HepG2 (cell line): Measurements from ENCODE around the gene SPI1.

Source experiments
- MYC ChIP-seq: sonication (generic); formaldehyde crosslinking; IDR thresholded peaks from 2 replicates; pipeline ENCODE4 v1.9.0; 2021; ENCODE audit warnings: missing genetic modification reagents, borderline replicate concordance
- TF ChIP-seq, protein P1 (sequence below): sonication (generic); formaldehyde crosslinking; IDR thresholded peaks from 2 replicates; pipeline ENCODE4 v1.8.0; 2022; ENCODE audit warnings: missing genetic modification reagents, mild to moderate bottlenecking, borderline replicate concordance
- TF ChIP-seq, protein P2 (sequence below): sonication (generic); formaldehyde crosslinking; IDR thresholded peaks from 2 replicates; pipeline ENCODE4 v1.5.0; 2020; ENCODE audit warnings: mild to moderate bottlenecking, missing genetic modification reagents, moderate library complexity
- TF ChIP-seq, protein P3 (sequence below): IDR thresholded peaks from 2 replicates; pipeline ENCODE4 v1.6.1; 2012; ENCODE audit warnings: inconsistent platforms
- TF ChIP-seq, protein P4 (sequence below): sonication (generic); formaldehyde crosslinking; IDR thresholded peaks from 2 replicates; pipeline ENCODE4 v1.5.1; 2020; ENCODE audit warnings: mild to moderate bottlenecking, missing genetic modification reagents, moderate library complexity
- TF ChIP-seq, protein P5 (sequence below): sonication (generic); formaldehyde crosslinking; IDR thresholded peaks from 2 replicates; pipeline ENCODE4 v1.4.0; 2020; ENCODE audit warnings: missing genetic modification reagents

DNA sequence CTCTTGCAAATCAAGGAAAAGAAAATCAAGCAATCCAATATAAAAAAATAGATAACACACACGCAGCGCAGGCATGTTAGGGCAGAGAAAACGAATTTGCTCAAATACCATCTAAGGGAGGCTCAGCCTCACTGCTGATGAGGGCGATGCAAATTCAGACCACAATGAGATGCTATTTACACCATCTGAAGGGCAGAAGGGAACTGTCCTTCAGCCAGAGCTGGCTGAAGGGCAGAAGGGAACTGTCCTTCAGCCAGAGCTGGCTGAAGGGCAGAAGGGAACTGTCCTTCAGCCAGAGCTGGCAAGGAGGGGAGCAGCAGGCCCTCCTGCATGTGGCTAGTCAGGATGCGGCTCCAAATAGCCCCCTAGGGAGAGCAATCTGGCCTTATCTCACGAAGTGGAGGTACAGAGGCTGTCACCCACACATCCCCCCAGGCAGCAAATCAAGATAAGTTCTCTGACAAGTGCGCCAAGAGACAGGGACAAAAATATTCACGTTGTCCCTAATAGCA lies 22.5 kb upstream of the SPI1 start:
- TF ChIP-seq MYC = no peak
- TF ChIP-seq, protein P1, sequence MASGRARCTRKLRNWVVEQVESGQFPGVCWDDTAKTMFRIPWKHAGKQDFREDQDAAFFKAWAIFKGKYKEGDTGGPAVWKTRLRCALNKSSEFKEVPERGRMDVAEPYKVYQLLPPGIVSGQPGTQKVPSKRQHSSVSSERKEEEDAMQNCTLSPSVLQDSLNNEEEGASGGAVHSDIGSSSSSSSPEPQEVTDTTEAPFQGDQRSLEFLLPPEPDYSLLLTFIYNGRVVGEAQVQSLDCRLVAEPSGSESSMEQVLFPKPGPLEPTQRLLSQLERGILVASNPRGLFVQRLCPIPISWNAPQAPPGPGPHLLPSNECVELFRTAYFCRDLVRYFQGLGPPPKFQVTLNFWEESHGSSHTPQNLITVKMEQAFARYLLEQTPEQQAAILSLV (CRISPR knock-in tag) = no peak
- TF ChIP-seq, protein P2, sequence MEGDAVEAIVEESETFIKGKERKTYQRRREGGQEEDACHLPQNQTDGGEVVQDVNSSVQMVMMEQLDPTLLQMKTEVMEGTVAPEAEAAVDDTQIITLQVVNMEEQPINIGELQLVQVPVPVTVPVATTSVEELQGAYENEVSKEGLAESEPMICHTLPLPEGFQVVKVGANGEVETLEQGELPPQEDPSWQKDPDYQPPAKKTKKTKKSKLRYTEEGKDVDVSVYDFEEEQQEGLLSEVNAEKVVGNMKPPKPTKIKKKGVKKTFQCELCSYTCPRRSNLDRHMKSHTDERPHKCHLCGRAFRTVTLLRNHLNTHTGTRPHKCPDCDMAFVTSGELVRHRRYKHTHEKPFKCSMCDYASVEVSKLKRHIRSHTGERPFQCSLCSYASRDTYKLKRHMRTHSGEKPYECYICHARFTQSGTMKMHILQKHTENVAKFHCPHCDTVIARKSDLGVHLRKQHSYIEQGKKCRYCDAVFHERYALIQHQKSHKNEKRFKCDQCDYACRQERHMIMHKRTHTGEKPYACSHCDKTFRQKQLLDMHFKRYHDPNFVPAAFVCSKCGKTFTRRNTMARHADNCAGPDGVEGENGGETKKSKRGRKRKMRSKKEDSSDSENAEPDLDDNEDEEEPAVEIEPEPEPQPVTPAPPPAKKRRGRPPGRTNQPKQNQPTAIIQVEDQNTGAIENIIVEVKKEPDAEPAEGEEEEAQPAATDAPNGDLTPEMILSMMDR (CRISPR knock-in tag) = no peak
- TF ChIP-seq, protein P3, sequence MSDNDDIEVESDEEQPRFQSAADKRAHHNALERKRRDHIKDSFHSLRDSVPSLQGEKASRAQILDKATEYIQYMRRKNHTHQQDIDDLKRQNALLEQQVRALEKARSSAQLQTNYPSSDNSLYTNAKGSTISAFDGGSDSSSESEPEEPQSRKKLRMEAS = no peak
- TF ChIP-seq, protein P4, sequence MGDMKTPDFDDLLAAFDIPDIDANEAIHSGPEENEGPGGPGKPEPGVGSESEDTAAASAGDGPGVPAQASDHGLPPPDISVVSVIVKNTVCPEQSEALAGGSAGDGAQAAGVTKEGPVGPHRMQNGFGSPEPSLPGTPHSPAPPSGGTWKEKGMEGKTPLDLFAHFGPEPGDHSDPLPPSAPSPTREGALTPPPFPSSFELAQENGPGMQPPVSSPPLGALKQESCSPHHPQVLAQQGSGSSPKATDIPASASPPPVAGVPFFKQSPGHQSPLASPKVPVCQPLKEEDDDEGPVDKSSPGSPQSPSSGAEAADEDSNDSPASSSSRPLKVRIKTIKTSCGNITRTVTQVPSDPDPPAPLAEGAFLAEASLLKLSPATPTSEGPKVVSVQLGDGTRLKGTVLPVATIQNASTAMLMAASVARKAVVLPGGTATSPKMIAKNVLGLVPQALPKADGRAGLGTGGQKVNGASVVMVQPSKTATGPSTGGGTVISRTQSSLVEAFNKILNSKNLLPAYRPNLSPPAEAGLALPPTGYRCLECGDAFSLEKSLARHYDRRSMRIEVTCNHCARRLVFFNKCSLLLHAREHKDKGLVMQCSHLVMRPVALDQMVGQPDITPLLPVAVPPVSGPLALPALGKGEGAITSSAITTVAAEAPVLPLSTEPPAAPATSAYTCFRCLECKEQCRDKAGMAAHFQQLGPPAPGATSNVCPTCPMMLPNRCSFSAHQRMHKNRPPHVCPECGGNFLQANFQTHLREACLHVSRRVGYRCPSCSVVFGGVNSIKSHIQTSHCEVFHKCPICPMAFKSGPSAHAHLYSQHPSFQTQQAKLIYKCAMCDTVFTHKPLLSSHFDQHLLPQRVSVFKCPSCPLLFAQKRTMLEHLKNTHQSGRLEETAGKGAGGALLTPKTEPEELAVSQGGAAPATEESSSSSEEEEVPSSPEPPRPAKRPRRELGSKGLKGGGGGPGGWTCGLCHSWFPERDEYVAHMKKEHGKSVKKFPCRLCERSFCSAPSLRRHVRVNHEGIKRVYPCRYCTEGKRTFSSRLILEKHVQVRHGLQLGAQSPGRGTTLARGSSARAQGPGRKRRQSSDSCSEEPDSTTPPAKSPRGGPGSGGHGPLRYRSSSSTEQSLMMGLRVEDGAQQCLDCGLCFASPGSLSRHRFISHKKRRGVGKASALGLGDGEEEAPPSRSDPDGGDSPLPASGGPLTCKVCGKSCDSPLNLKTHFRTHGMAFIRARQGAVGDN (CRISPR knock-in tag) = no peak
- TF ChIP-seq, protein P5, sequence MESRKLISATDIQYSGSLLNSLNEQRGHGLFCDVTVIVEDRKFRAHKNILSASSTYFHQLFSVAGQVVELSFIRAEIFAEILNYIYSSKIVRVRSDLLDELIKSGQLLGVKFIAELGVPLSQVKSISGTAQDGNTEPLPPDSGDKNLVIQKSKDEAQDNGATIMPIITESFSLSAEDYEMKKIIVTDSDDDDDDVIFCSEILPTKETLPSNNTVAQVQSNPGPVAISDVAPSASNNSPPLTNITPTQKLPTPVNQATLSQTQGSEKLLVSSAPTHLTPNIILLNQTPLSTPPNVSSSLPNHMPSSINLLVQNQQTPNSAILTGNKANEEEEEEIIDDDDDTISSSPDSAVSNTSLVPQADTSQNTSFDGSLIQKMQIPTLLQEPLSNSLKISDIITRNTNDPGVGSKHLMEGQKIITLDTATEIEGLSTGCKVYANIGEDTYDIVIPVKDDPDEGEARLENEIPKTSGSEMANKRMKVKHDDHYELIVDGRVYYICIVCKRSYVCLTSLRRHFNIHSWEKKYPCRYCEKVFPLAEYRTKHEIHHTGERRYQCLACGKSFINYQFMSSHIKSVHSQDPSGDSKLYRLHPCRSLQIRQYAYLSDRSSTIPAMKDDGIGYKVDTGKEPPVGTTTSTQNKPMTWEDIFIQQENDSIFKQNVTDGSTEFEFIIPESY (CRISPR knock-in tag) = no peak
